Neural progenitor cell (in vitro differentiated cells): ENCODE measurements around the gene NDST1. TPM values are rescaled to one million over a fixed set of nuclear protein-coding genes. Genes with fewer than 3 reads are reported as not detected.

Experiments used
- DNase-seq: peaks from one replicate; pipeline ENCODE4 v3.0.0-alpha.2; 2016; ENCODE audit warnings: low spot score
- H2AFZ ChIP-seq: fragments of 200-600 bp; sonication (generic); replicated peaks from 2 replicates; pipeline ENCODE4 v1.6.1; 2016; ENCODE audit warnings: antibody characterized with exemption
- H3F3A ChIP-seq: fragments of 200-600 bp; sonication (generic); 2 replicates; pipeline ENCODE4 v1.6.1; 2016; ENCODE audit warnings: antibody characterized with exemption, low read depth
- H3K27ac ChIP-seq: fragments of 200-600 bp; sonication (generic); 2 replicates; pipeline ENCODE4 v1.5.1; 2016; ENCODE audit warnings: mild to moderate bottlenecking
- H3K27me3 ChIP-seq: fragments of 200-600 bp; sonication (generic); 2 replicates; pipeline ENCODE4 v1.6.1; 2016; ENCODE audit warnings: mild to moderate bottlenecking, moderate library complexity
- H3K36me3 ChIP-seq: fragments of 200-600 bp; sonication (generic); 2 replicates; pipeline ENCODE4 v1.5.1; 2016
- H3K4me1 ChIP-seq: fragments of 200-600 bp; sonication (generic); 2 replicates; pipeline ENCODE4 v1.6.1; 2016; ENCODE audit warnings: mixed run types
- H3K4me2 ChIP-seq: fragments of 200-600 bp; sonication (generic); 2 replicates; pipeline ENCODE4 v1.6.1; 2016
- H3K4me3 ChIP-seq: fragments of 200-600 bp; sonication (generic); 2 replicates; pipeline ENCODE4 v1.5.1; 2016
- H3K79me2 ChIP-seq: fragments of 200-600 bp; sonication (generic); 2 replicates; pipeline ENCODE4 v1.6.1; 2016; ENCODE audit warnings: low read depth
- H3K9ac ChIP-seq: fragments of 200-600 bp; sonication (generic); 2 replicates; pipeline ENCODE4 v1.6.1; 2016
- H3K9me3 ChIP-seq: fragments of 200-600 bp; sonication (generic); 2 replicates; pipeline ENCODE4 v1.5.1; 2016; ENCODE audit warnings: low read depth
- H4K20me1 ChIP-seq: fragments of 200-600 bp; sonication (generic); 2 replicates; pipeline ENCODE4 v1.6.1; 2016; ENCODE audit warnings: low read depth
- H3K27ac Mint-ChIP-seq: 3 replicates; pipeline ENCODE4 v1.8.0; 2021; ENCODE audit warnings: mixed read lengths
- H3K27me3 Mint-ChIP-seq: 2 replicates; pipeline ENCODE4 v1.8.0; 2022; ENCODE audit warnings: low read depth, mild to moderate bottlenecking, inconsistent platforms, moderate library complexity, mixed read lengths; ENCODE audit not compliant: insufficient read depth
- H3K36me3 Mint-ChIP-seq: 3 replicates; pipeline ENCODE4 v1.8.0; 2021; ENCODE audit warnings: mixed read lengths
- H3K4me1 Mint-ChIP-seq: 3 replicates; pipeline ENCODE4 v1.8.0; 2021; ENCODE audit warnings: mixed read lengths
- H3K4me3 Mint-ChIP-seq: 3 replicates; pipeline ENCODE4 v1.8.0; 2021; ENCODE audit warnings: mild to moderate bottlenecking, moderate library complexity, mixed read lengths
- H3K9me3 Mint-ChIP-seq: 3 replicates; pipeline ENCODE4 v1.8.0; 2020; ENCODE audit warnings: mixed read lengths
- CTCF ChIP-seq: fragments of 200-600 bp; sonication (generic); IDR thresholded peaks from 2 replicates; pipeline ENCODE4 v1.5.1; 2017; ENCODE audit warnings: antibody characterized with exemption, mild to moderate bottlenecking
- EZH2 ChIP-seq: fragments of 200-600 bp; sonication (generic); IDR thresholded peaks from 2 replicates; pipeline ENCODE4 v1.6.1; 2017; ENCODE audit warnings: antibody characterized with exemption, mild to moderate bottlenecking, moderate library complexity
- EZH2phosphoT487 ChIP-seq: fragments of 200-600 bp; sonication (generic); IDR thresholded peaks from 2 replicates; pipeline ENCODE4 v1.6.1; 2017; ENCODE audit warnings: antibody characterized with exemption
- total RNA-seq: library from RNA; depleted of rRNA; stranded (reverse); fragments of >200 nt; gene quantifications from 2 replicates; pipeline ENCODE4 v1.2.3, GENCODE V29; 2015; ENCODE audit warnings: low replicate concordance

The NDST1 gene
- total RNA-seq, 1 donor from 2014 or later = 22.9 TPM

- TF ChIP-seq EZH2phosphoT487 (no peak), CTCF (no peak), EZH2 (no peak)
- Histone ChIP-seq H3K36me3 (no peaks in the 10 kb centered on the region), H3K79me2 (no peaks in the 10 kb centered on the region), H3K4me2 (no peak overlapping the region), H3K9me3 (no peaks in the 10 kb centered on the region), H4K20me1 (no peaks in the 10 kb centered on the region), H3K27ac (no peak overlapping the region), H2AFZ (no peak overlapping the region), H3F3A (peaks cover 6% of the 10 kb centered on the region), H3K27me3 (no peaks in the 10 kb centered on the region), H3K4me3 (no peak overlapping the region), H3K4me1 (no peaks in the 10 kb centered on the region), H3K9ac (no peak overlapping the region)
- Mint-ChIP-seq H3K4me1 (peaks cover 10% of the 10 kb centered on the region), H3K9me3 (no peaks in the 10 kb centered on the region), H3K36me3 (no peaks in the 10 kb centered on the region), H3K27me3 (peaks cover 4% of the 10 kb centered on the region), H3K27ac (no peak overlapping the region), H3K4me3 (no peak overlapping the region)
- no peak for DNase-seq
These were observed 95.1 kb downstream of the NDST1 start for GRCh38 chr5:150603052-150603451.

GRCh38 chr5:150603491-150603890 lies 95.6 kb downstream of the NDST1 start:
- Histone ChIP-seq H3K9ac (no peak overlapping the region), H3F3A (peaks cover 6% of the 10 kb centered on the region), H3K4me2 (no peak overlapping the region), H3K9me3 (no peaks in the 10 kb centered on the region), H4K20me1 (no peaks in the 10 kb centered on the region), H3K36me3 (no peaks in the 10 kb centered on the region), H3K4me1 (no peaks in the 10 kb centered on the region), H3K27ac (no peak overlapping the region), H3K4me3 (no peak overlapping the region), H3K79me2 (no peaks in the 10 kb centered on the region), H2AFZ (no peak overlapping the region), H3K27me3 (no peaks in the 10 kb centered on the region)
- Mint-ChIP-seq H3K4me1 (peaks cover 10% of the 10 kb centered on the region), H3K27me3 (peaks cover 4% of the 10 kb centered on the region), H3K36me3 (no peaks in the 10 kb centered on the region), H3K9me3 (no peaks in the 10 kb centered on the region), H3K27ac (no peak overlapping the region), H3K4me3 (no peak overlapping the region)
- TF ChIP-seq CTCF (no peak), EZH2phosphoT487 (no peak), EZH2 (no peak)
- DNase-seq = no peak

- no peak for DNase-seq
- Mint-ChIP-seq H3K27me3 (peaks cover 4% of the 10 kb centered on the region), H3K36me3 (no peaks in the 10 kb centered on the region), H3K9me3 (no peaks in the 10 kb centered on the region), H3K27ac (no peak overlapping the region), H3K4me3 (no peak overlapping the region), H3K4me1 (peaks cover 10% of the 10 kb centered on the region)
- no peak for TF ChIP-seq CTCF
- TF ChIP-seq EZH2 = no peak
- no peak for TF ChIP-seq EZH2phosphoT487
- Histone ChIP-seq H3K4me1 (no peaks in the 10 kb centered on the region), H3K9me3 (no peaks in the 10 kb centered on the region), H3K27ac (no peak overlapping the region), H3K4me2 (no peak overlapping the region), H3K36me3 (no peaks in the 10 kb centered on the region), H3K9ac (no peak overlapping the region), H4K20me1 (no peaks in the 10 kb centered on the region), H3K4me3 (no peak overlapping the region), H3K27me3 (no peaks in the 10 kb centered on the region), H2AFZ (no peak overlapping the region), H3K79me2 (no peaks in the 10 kb centered on the region), H3F3A (peaks cover 6% of the 10 kb centered on the region)
These were observed 96.1 kb downstream of the NDST1 start for GRCh38 chr5:150604010-150604409.
